Measurements from ENCODE around the gene BFSP1. TPM values are rescaled to one million over a fixed set of nuclear protein-coding genes. Genes with fewer than 3 reads are reported as not detected.
A peak's percentile ranks its signal among the peaks of the same experiment; 100 is the strongest.

BFSP1 gene
- total RNA-seq, 1 experiment from 2014 or later = 0.94 TPM

DNA sequence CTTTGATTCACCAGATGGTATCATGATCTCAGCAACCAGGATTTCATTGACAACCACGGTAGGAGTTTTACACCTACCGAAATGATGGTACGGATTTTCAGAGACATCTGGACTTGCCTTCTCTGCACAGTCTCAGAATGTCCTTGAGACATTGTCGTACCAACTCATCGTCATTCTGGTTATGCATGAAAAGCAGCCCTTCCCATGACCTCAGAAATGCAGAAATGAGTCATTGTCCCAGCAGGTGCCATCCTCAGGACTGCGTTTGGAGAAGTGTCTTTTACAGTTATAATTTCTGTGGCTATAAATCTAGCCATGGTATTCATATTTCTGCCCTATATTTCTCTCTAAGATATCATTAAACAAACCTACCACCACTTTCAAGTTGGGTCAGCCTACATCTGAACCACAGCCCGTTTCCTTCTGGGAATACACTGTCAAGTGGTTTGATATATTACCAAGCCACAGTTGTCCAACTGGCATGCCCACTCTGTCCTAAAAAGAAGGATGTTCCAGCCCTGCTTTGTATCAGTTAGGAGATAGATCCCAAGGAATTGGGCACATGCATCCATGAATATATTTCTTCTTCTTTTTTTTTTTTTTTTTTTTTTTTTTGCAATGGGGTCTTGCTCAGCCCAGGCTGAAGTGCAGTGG is 7.5 kb upstream of the BFSP1 start:
- CTCF ChIA-PET = no interaction called here
- no peak for DNase-seq
- Mint-ChIP-seq H3K4me1 (ENCODE audit: low read depth, unreplicated experiment) (no peaks in the 10 kb centered on the region), H3K36me3 (ENCODE audit: insufficient read depth, unreplicated experiment) (no peaks in the 10 kb centered on the region), H3K27me3 (ENCODE audit: unreplicated experiment) (no peaks in the 10 kb centered on the region), H3K4me3 (ENCODE audit: low read depth, unreplicated experiment) (no peak overlapping the region), H3K27ac (ENCODE audit: unreplicated experiment) (no peak overlapping the region), H3K9me3 (ENCODE audit: low read depth, unreplicated experiment) (no peaks in the 10 kb centered on the region)
- TF ChIP-seq, protein P1, sequence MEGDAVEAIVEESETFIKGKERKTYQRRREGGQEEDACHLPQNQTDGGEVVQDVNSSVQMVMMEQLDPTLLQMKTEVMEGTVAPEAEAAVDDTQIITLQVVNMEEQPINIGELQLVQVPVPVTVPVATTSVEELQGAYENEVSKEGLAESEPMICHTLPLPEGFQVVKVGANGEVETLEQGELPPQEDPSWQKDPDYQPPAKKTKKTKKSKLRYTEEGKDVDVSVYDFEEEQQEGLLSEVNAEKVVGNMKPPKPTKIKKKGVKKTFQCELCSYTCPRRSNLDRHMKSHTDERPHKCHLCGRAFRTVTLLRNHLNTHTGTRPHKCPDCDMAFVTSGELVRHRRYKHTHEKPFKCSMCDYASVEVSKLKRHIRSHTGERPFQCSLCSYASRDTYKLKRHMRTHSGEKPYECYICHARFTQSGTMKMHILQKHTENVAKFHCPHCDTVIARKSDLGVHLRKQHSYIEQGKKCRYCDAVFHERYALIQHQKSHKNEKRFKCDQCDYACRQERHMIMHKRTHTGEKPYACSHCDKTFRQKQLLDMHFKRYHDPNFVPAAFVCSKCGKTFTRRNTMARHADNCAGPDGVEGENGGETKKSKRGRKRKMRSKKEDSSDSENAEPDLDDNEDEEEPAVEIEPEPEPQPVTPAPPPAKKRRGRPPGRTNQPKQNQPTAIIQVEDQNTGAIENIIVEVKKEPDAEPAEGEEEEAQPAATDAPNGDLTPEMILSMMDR (IDR thresholded peaks at IDR 0.05; ENCODE audit: unreplicated experiment) = no peak
- intact Hi-C loops (cut with micrococcal nuclease; ENCODE audit: unreplicated experiment) = loop anchor here (5.0 kb wide), 2 partner anchors 34 to 69 kb away; partner anchors contain the start of gene DSTN
- no TSS peak for BruUV-seq (replicated peaks)

DNA sequence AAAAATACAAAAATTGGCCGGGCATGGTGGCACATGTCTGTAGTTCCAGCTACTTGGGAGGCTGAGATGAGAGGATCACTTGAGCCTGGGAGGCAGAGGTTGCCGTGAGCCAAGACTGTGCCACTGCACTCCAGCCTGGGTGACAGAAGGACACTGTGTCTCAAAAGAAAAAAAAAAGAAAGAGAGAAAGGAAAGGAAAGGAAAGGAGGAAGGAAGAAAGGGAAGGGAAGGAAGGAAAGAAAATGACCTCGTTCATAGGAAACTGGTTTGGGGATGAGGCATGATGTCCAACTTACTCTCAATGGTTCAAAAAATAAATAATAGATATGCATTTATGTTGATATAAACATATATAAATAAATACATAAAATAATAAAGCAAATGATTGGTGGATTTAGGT is 6.8 kb upstream of the BFSP1 start:
- no peaks in the 10 kb centered on the region for H3K4me1 Mint-ChIP-seq (ENCODE audit: low read depth, unreplicated experiment)
- no peak overlapping the region for H3K4me3 Mint-ChIP-seq (ENCODE audit: low read depth, unreplicated experiment)
- no peak for DNase-seq
- no peaks in the 10 kb centered on the region for H3K9me3 Mint-ChIP-seq (ENCODE audit: low read depth, unreplicated experiment)
- no TSS peak for BruUV-seq (replicated peaks)
- H3K36me3 Mint-ChIP-seq (ENCODE audit: insufficient read depth, unreplicated experiment) = no peaks in the 10 kb centered on the region
- no peak overlapping the region for H3K27ac Mint-ChIP-seq (ENCODE audit: unreplicated experiment)
- TF ChIP-seq, protein P1 (IDR thresholded peaks at IDR 0.05; ENCODE audit: unreplicated experiment) = no peak
- no peaks in the 10 kb centered on the region for H3K27me3 Mint-ChIP-seq (ENCODE audit: unreplicated experiment)
- intact Hi-C loops (cut with micrococcal nuclease; ENCODE audit: unreplicated experiment) = loop anchor here (1.0 to 5.0 kb wide), 3 partner anchors 20 to 69 kb away; partner anchors contain the start of gene DSTN
- CTCF ChIA-PET = no interaction called here

DNA sequence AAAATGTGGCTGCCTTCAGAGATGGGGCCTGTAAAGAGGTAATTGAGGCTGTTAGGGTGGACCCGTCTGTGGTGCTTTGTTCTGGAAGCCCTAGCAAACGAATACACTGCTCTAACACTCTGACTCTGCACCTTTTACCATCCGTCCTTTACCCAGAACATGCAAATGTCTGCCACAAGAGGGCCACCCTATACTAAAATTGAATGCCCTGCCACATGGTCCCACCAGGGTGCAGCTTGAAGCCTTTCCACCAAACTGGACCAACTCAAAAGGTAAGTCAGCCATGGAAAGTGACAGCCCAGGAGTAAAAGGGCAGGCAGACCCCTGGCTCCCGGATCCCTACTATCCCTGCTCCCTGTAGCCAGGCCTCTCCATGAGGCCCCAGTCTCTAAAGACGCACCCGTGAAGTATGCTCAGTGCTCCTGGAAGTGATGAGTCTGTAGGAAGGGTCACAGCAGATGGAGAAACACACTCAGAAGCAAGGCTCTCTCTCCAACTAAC is 5.8 kb upstream of the BFSP1 start:
- Mint-ChIP-seq H3K27ac (ENCODE audit: unreplicated experiment) (no peak overlapping the region), H3K36me3 (ENCODE audit: insufficient read depth, unreplicated experiment) (no peaks in the 10 kb centered on the region), H3K4me3 (ENCODE audit: low read depth, unreplicated experiment) (no peak overlapping the region), H3K4me1 (ENCODE audit: low read depth, unreplicated experiment) (no peaks in the 10 kb centered on the region), H3K9me3 (ENCODE audit: low read depth, unreplicated experiment) (no peaks in the 10 kb centered on the region), H3K27me3 (ENCODE audit: unreplicated experiment) (no peaks in the 10 kb centered on the region)
- no TSS peak for BruUV-seq (replicated peaks)
- peak; percentile 51 for DNase-seq
- intact Hi-C loops (cut with micrococcal nuclease; ENCODE audit: unreplicated experiment) = loop anchor here (1.0 to 5.0 kb wide), 3 partner anchors 21 to 70 kb away; partner anchors contain the start of gene DSTN
- CTCF ChIA-PET = interaction anchor here (1.0 kb wide), 2 partner anchors 20 to 33 kb away, joined by 4 to 5 read pairs; partner anchors contain the start of gene DSTN
- TF ChIP-seq, protein P1 (IDR thresholded peaks at IDR 0.05; ENCODE audit: unreplicated experiment) = peak; percentile 60

DNA sequence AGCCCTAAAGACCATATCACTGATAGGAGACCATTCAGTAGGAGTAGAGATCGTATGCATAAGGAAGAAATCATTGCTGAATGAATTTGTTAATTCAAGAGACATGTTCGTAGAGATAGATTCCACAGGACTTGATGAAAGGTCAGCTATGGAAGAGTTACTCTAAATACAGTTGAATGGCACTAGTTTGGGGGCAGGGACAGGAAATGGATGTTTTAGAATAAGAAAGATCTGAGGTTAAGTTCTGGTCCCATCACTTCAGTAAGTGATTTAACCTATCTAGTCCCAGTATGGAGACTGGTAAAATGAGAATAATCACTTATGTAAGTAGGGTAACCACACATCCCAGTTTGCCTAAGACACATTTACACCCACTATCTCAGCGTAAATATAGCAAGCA is 2.9 kb upstream of the BFSP1 start:
- Mint-ChIP-seq H3K27me3 (ENCODE audit: unreplicated experiment) (no peaks in the 10 kb centered on the region), H3K27ac (ENCODE audit: unreplicated experiment) (no peak overlapping the region), H3K36me3 (ENCODE audit: insufficient read depth, unreplicated experiment) (peaks cover 6% of the 10 kb centered on the region), H3K4me1 (ENCODE audit: low read depth, unreplicated experiment) (no peaks in the 10 kb centered on the region), H3K9me3 (ENCODE audit: low read depth, unreplicated experiment) (no peaks in the 10 kb centered on the region), H3K4me3 (ENCODE audit: low read depth, unreplicated experiment) (no peak overlapping the region)
- BruUV-seq (replicated peaks) = no TSS peak
- no peak for DNase-seq
- CTCF ChIA-PET = no interaction called here
- intact Hi-C loops (cut with micrococcal nuclease; ENCODE audit: unreplicated experiment) = no loop called here
- TF ChIP-seq, protein P1 (IDR thresholded peaks at IDR 0.05; ENCODE audit: unreplicated experiment) = no peak
